OCI-LY7 (cell line): Measurements from ENCODE around the gene CHST11. TPM values are rescaled to one million over a fixed set of nuclear protein-coding genes. Genes with fewer than 3 reads are reported as not detected.
"Not testable (repeated sequence)": the region's sequence is repeated elsewhere in the genome, so short reads cannot be mapped to it uniquely, and the experiment has no call there.

Source experiments
- BruUV-seq: library from RNA; stranded (reverse); fragments of 400-500 nt; replicated peaks from 2 replicates; lab custom pipeline; 2021; lab: Mats Ljungman, UMichigan
- CTCF ChIA-PET: fragments of 300-600 bp; sonication (Branson Sonifier 250); formaldehyde crosslinking; loops from one replicate; lab custom pipeline; 2022; ENCODE audit warnings: antibody characterized with exemption; ENCODE audit not compliant: unreplicated experiment; lab: Charles Lee
- POLR2A ChIA-PET: fragments of 300-600 bp; sonication (Branson Sonifier 250); formaldehyde crosslinking; loops from one replicate; lab custom pipeline; 2022; ENCODE audit warnings: antibody characterized with exemption; lab: Charles Lee
- DNase-seq: peaks from one replicate; pipeline ENCODE4 v3.0.0-alpha.2; 2015; ENCODE audit warnings: low spot score
- H2AFZ ChIP-seq: fragments of 200-600 bp; sonication (generic), shearing (Covaris generic); 2 replicates; pipeline ENCODE4 v1.6.1; 2014; ENCODE audit warnings: mild to moderate bottlenecking, antibody characterized with exemption, low read length, moderate library complexity
- H3K27ac ChIP-seq: fragments of 200-600 bp; sonication (generic); 2 replicates; pipeline ENCODE4 v1.5.1; 2014; ENCODE audit warnings: mixed run types, low read depth, mild to moderate bottlenecking, moderate library complexity, low read length, inconsistent platforms; ENCODE audit not compliant: poor library complexity, severe bottlenecking
- H3K36me3 ChIP-seq: fragments of 200-600 bp; sonication (generic); 2 replicates; pipeline ENCODE4 v1.6.1; 2014; ENCODE audit warnings: mild to moderate bottlenecking, antibody characterized with exemption, low read length, moderate library complexity, mixed read lengths; ENCODE audit not compliant: insufficient read depth
- H3K4me1 ChIP-seq: fragments of 200-600 bp; sonication (generic); 2 replicates; pipeline ENCODE4 v1.5.1; 2014; ENCODE audit warnings: mild to moderate bottlenecking, low read length; ENCODE audit not compliant: insufficient read depth, poor library complexity, severe bottlenecking
- H3K4me2 ChIP-seq: fragments of 200-600 bp; sonication (generic); 2 replicates; pipeline ENCODE4 v1.6.1; 2014; ENCODE audit warnings: mild to moderate bottlenecking, low read length
- H3K4me3 ChIP-seq: fragments of 200-600 bp; sonication (generic); 2 replicates; pipeline ENCODE4 v1.5.1; 2014; ENCODE audit warnings: mild to moderate bottlenecking, low read depth, low read length; ENCODE audit not compliant: poor library complexity, severe bottlenecking
- H3K79me2 ChIP-seq: fragments of 200-600 bp; sonication (generic); 2 replicates; pipeline ENCODE4 v1.6.1; 2016; ENCODE audit warnings: low read depth, mild to moderate bottlenecking, low read length, moderate library complexity, mixed read lengths; ENCODE audit not compliant: insufficient read depth
- H3K9me2 ChIP-seq: fragments of 200-600 bp; sonication (generic); 2 replicates; pipeline ENCODE4 v1.6.1; 2016; ENCODE audit warnings: mild to moderate bottlenecking, low read length, mixed read lengths; ENCODE audit not compliant: insufficient read depth
- H3K9me3 ChIP-seq: fragments of 200-600 bp; sonication (generic); 2 replicates; pipeline ENCODE4 v1.6.1; 2014; ENCODE audit warnings: mild to moderate bottlenecking, mixed run types, low read length, mixed read lengths
- H4K20me1 ChIP-seq: fragments of 200-600 bp; sonication (generic); 2 replicates; pipeline ENCODE4 v1.6.1; 2014; ENCODE audit warnings: mild to moderate bottlenecking, antibody characterized with exemption, low read length, moderate library complexity, mixed read lengths; ENCODE audit not compliant: insufficient read depth
- CTCF ChIP-seq: fragments of 200-600 bp; sonication (generic); conservative IDR thresholded peaks from 2 replicates; pipeline ENCODE4 v1.5.1; 2014; ENCODE audit warnings: mild to moderate bottlenecking, antibody characterized with exemption, low read length, moderate library complexity, mixed read lengths
- EZH2phosphoT487 ChIP-seq: fragments of 200-600 bp; sonication (generic); IDR thresholded peaks from 2 replicates; pipeline ENCODE4 v1.6.1; 2018; ENCODE audit warnings: low read depth, borderline replicate concordance, mild to moderate bottlenecking, mixed run types, antibody characterized with exemption, low read length, moderate library complexity, mixed read lengths
- intact Hi-C: fragments of 100-400 bp; cut with micrococcal nuclease; formaldehyde crosslinking; loops from one replicate; pipeline ENCODE4 v1.10.0; 2022; ENCODE audit not compliant: unreplicated experiment
- total RNA-seq, 2 experiments: library from RNA; depleted of rRNA in 1 of 2; stranded (reverse); fragments of >200 nt in 1 of 2; shearing (Covaris generic) in 1 of 2; gene quantifications; 2 replicates each; pipeline ENCODE4 v1.2.3, GENCODE V29; 2014 to 2022

Gene CHST11
- total RNA-seq, 2 experiments from 2014 or later, result 15.2 to 41.6 TPM

GRCh38 chr12:104610513-104611235, 153.9 kb downstream of the CHST11 start:
- Histone ChIP-seq H2AFZ (no peak overlapping the region), H3K36me3 (peaks cover 9% of the 10 kb centered on the region; the same call in 1 of the 2 replicates), H3K79me2 (no peaks in the 10 kb centered on the region), H3K9me2 (no peaks in the 10 kb centered on the region), H3K4me2 (no peak overlapping the region), H3K4me3 (no peak overlapping the region), H3K27ac (no peak overlapping the region), H3K4me1 (peaks cover 25% of the 10 kb centered on the region), H3K9me3 (no peaks in the 10 kb centered on the region), H4K20me1 (no peaks in the 10 kb centered on the region)
- POLR2A ChIA-PET, result interaction anchor here (0.7 kb wide), 1 partner anchor 17 kb away, joined by 3 read pairs; no protein-coding TSS in a partner anchor
- intact Hi-C loops, result no loop called here
- no peak for TF ChIP-seq CTCF
- TF ChIP-seq EZH2phosphoT487, result no peak
- no TSS peak for BruUV-seq
- DNase-seq, result no peak
- CTCF ChIA-PET, result no interaction called here

- H3K27ac ChIP-seq, result no peak overlapping the region
- CTCF ChIA-PET, result no interaction called here
- no peak overlapping the region for H3K4me2 ChIP-seq
- TF ChIP-seq EZH2phosphoT487 (no peak), CTCF (no peak)
- peaks cover 32% of the 10 kb centered on the region for H3K4me1 ChIP-seq
- H4K20me1 ChIP-seq, result no peaks in the 10 kb centered on the region
- POLR2A ChIA-PET, result interaction anchor here (0.6 kb wide), 1 partner anchor 211 kb away, joined by 3 read pairs; no protein-coding TSS in a partner anchor
- H3K4me3 ChIP-seq, result no peak overlapping the region
- H3K36me3 ChIP-seq, result peaks cover 9% of the 10 kb centered on the region; the same call in 1 of the 2 replicates
- no peaks in the 10 kb centered on the region for H3K79me2 ChIP-seq
- intact Hi-C loops, result no loop called here
- no peak for DNase-seq
- H2AFZ ChIP-seq, result no peak overlapping the region
- H3K9me2 ChIP-seq, result no peaks in the 10 kb centered on the region
- no TSS peak for BruUV-seq
- H3K9me3 ChIP-seq, result no peaks in the 10 kb centered on the region
These were observed 154.9 kb downstream of the CHST11 start for GRCh38 chr12:104611671-104612070.

GRCh38 chr12:104613372-104613771, 156.6 kb downstream of the CHST11 start:
- H4K20me1 ChIP-seq, H3K79me2 ChIP-seq, BruUV-seq, intact Hi-C loops, H3K9me3 ChIP-seq, H2AFZ ChIP-seq, H3K27ac ChIP-seq, H3K36me3 ChIP-seq, CTCF ChIA-PET, H3K4me2 ChIP-seq, H3K4me3 ChIP-seq, H3K9me2 ChIP-seq, POLR2A ChIA-PET, DNase-seq: not testable (repeated sequence)
- H3K4me1 ChIP-seq, result peaks cover 32% of the 10 kb centered on the region
